NCI-H2107 treated with DMSO at 0.1 percent for 48 hours (cell line): ENCODE measurements around the gene OSBPL9.
A peak's percentile ranks its signal among the peaks of the same experiment; 100 is the strongest.
"Not testable (repeated sequence)": the region's sequence is repeated elsewhere in the genome, so short reads cannot be mapped to it uniquely, and the experiment has no call there.

ENCODE experiments used
- DNase-seq: peaks from one replicate; lab custom pipeline; 2025; ENCODE audit not compliant: unreplicated experiment; lab: John Stamatoyannopoulos, UW

Gene OSBPL9

DNA sequence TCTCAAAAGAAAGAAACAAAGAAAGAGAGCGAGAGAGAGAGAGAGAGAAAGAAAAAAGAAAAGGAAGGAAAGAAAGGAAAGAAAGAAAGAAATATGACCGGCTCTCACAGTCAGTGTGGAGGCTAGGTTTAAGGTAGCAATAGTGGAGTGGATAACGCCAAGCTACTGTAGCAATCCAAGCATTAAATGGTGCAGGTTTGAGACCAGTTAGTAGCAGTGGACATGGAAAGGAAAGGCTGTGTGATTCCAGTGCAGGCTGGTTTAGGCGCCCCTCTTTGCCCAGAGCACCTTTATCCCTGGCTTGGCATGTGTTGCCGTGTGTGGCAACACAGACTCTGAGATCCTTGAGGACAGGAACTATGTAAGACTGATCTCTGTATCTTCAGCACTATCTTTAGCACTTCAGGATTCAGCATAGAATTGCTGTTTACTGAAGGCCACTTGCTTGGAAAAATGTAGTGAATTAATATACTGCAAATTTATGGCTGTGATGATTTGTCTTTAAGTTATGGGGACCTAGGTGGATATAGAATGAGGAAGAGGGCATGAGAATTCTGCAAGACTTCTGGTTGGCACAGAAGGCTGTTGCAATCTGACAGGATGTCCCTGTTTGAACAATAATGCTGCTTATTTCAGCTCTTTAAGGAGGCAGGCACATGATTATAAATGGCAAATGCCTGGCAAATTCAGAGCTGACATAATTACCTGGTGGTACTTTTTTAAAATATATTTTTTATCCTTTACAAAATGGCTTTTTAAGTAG is 10.8 kb upstream of the OSBPL9 start:
- no peak for DNase-seq

GRCh38 chr1:51607681-51608095 is 9.2 kb upstream of the OSBPL9 start:
- DNase-seq, result no peak

DNA sequence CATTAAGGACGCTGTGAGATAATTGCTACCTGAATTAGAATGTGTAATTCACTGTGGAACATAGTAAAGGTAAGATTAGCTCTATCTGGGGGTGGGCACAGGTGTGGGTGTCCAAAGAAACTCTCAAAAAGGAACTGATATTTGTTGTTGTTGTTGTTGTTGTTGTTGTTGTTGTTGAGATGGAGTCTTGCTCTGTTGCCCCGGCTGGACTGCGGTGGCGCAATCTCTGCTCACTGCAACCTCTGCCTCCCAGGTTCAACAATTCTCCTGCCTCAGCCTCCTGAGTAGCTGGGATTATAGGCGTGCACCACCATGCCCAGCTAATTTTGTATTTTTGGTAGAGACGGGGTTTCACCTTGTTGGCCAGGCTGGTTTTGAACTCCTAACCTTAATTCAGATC is 6.8 kb upstream of the OSBPL9 start:
- not testable (repeated sequence) for DNase-seq

GRCh38 chr1:51610637-51611036 is 6.3 kb upstream of the OSBPL9 start:
- no peak for DNase-seq

DNA sequence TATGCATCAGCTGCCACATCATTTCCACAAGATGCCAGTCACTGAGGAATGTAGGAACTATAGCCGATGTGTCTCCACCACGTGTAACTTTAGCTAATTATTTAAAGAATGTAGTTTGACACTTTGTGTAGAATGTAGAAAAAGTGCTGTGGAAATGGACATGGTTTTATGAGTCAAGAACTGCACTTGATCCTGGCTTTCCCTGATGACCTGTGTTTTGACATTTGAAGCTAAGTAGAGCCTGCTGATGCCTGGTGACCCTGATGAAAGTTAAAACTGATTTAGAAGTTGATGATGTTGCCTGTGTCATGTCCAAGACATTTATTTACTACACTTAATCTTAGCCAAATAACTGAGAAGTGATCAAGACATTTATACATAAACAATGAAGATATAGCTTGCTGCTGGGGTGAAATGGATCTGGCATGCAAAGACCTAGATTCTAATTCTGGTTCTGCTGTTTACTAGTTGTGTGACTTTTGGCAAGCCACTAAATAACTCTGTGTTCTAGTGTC is 4.4 kb upstream of the OSBPL9 start:
- DNase-seq, result no peak

DNA sequence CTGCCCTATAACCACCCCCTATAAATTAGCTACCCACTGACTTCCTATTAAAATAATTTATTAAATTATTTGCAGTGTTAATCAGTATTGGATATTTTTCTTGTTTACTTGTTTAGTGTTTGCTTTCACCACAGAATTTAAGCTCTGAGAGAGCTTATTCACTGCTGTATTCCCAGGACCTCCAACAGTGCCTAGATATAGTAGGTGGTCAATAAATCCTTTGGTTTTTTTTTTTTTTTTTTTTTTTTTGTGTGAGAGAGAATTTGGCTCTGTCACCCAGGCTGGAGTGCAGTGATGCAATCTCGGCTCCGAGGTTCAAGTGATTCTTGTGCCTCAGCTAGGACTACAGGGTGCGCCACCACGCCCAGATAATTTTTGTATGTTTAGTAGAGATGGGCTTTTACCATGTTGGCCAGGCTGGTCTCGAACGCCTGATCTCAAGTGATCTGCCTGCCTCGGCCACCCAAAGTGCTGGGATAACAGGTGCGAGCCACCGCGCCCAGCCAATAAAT is 1.1 kb upstream of the OSBPL9 start:
- no peak for DNase-seq

DNA sequence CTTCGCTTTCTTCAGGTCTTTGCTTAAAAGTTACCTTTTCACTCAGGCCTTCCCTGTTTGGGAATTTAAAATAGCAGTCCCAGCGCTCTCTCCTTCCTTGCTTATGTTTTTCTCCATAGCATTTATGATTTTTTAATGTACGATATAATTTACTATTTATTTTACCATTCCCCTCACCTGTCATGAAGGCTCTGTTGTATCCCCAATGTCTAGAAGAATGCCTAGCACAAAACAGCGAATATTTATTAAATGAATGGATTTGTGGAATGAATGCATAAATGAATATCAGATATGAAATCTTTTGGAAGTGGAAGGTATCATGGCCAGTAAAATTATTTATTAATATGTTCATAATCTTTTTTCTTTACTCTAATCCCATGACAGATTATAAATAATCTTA is 402 bp upstream of the OSBPL9 start:
- no peak for DNase-seq

DNA sequence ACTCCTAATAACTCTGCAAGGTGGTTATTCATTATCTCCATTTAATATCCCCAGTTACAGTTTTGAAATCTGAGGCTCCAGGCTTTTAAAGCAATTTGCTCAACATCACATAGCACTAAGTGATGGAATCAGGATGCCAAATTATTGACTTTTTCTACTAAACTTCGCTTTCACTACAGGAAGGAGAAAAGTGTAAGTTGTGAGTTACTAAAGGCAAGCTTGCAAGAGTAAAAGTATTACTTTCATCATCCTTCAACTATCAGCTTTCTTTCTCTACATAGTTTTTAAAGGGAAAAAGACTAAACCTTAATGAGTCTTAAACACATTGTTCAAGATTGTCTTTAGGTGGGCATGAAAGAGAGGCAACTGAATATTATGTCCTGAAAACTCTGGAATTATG is 1.8 kb downstream of the OSBPL9 start:
- no peak for DNase-seq

- no peak for DNase-seq
Observed at GRCh38 chr1:51620470-51620869, 3.6 kb downstream of the OSBPL9 start.

- DNase-seq, result no peak
Observed at GRCh38 chr1:51621161-51621560, 4.3 kb downstream of the OSBPL9 start.

GRCh38 chr1:51621841-51622454 is 5.1 kb downstream of the OSBPL9 start:
- no peak for DNase-seq

DNA sequence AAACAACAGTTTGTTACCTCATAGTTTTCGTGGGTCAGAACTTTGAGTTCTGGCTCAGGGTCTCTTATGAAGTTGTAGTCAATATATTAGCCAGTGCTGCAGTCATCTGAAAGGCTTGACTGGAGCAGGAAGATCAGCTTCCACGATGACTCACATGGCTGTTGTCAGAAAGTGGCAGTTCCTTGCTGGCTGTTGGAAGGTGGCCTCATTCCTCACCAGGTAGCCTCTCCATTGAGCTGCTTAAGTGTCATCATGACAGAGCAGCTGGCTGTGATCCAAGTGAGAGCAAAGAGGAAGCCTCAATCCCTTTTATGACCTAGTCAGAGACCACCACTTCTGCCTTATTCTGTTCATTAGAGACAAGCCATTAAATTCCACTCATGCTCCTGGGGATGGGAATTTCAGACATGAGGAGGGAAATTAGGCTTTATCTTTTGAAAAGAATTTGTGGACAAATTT is 5.6 kb downstream of the OSBPL9 start:
- peak; percentile 47 for DNase-seq

- no peak for DNase-seq
Observed at GRCh38 chr1:51623025-51623424, 6.1 kb downstream of the OSBPL9 start.

- DNase-seq, result no peak
Observed at GRCh38 chr1:51623450-51623849, 6.6 kb downstream of the OSBPL9 start.

- no peak for DNase-seq
Observed at GRCh38 chr1:51624855-51625254, 8.0 kb downstream of the OSBPL9 start.

DNA sequence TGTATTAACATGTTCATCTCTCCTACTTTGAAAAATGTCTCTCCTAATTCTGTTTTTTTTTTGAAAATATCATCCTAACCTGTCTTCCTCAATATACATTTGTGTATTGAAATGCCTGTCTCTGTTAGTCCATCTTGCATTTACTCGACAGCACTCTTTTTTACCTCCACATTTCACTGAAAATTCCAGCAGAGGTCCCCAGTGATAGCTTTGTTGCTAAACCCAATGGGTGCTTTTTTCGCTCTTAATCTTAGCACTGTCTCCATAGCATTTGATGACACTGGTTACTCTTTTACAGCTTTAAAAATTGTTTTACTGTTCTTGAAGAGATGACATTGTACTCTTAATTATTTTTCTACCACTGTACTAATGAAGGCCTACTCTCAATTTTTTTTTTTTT is 10.8 kb downstream of the OSBPL9 start:
- peak; percentile 25 for DNase-seq

- DNase-seq, result no peak
Observed at GRCh38 chr1:51628715-51629590, 12.1 kb downstream of the OSBPL9 start.

DNA sequence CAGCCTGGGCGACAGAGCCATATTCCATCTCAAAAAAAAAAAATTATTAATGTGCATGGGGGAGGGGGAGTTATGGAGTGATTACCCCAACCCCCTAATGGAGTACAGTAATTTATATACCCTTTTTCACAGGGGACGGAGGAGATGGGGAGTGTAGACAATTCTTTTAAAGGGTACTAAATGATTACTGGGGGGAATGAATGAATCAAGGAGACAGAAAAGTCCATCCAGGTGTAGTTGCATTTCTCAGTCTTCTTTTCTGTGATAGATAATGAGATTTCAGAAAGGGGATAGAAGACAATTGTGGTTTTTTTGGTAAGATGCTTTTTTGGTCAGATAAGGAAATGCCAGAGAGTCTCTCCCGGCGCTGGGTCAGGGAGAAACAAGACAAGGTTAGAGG is 13.0 kb downstream of the OSBPL9 start:
- no peak for DNase-seq

DNA sequence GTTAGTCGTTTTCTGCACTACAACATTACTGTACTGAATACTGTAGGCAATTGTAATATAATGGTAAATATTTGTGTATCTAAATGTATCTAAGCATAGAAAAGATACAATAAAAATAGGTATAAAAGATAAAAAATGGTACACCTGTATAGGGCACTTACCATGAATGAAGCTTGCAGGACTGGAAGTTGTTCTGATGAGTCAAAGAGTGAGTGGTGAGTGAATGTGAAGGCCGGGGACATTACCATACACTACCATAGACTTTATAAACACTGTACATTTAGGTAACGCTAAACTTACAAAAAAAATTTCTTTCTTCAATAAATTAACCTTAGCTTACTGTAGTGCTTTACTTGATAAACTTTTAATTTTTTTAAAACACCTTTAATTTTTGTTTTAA is 13.5 kb downstream of the OSBPL9 start:
- DNase-seq, result no peak

- no peak for DNase-seq
Observed at GRCh38 chr1:51630922-51631321, 14.0 kb downstream of the OSBPL9 start.

DNA sequence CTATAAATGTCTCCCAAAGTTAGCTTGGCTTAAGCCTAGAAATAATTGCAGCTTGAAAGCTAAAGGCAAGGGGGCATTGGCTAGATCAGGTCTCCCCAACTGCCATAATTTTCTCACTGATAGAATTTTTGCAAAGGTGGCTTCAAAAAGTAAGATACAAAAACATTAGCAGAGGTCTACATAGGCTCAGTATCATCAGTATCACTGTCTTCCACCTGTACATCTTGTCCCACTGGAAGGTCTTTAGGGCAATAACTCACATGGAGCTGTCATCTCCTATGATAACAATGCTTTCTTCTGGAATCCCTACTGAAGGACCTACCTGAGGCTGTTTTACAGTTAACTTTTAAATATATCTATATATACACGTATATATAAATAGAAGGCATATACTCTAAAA is 14.9 kb downstream of the OSBPL9 start:
- no peak for DNase-seq
